B cell (primary cell): ENCODE data around the gene ARPC5L. TPM values are rescaled to one million over a fixed set of nuclear protein-coding genes. Genes with fewer than 3 reads are reported as not detected.

Source experiments
- ATAC-seq: fragments of 200-7000 bp; cut with Tn5 transposase; one replicate; pipeline ENCODE4 v1.10.0; 2021; ENCODE audit warnings: low read depth, mild to moderate bottlenecking, moderate number of reproducible peaks, moderate library complexity
- CTCF ChIA-PET: fragments of 350-600 bp; sonication (Branson Sonifier 250); formaldehyde crosslinking; loops from one replicate; lab custom pipeline; 2021; ENCODE audit warnings: antibody characterized with exemption, inconsistent platforms; lab: Charles Lee
- POLR2A ChIA-PET: fragments of 350-600 bp; sonication (Branson Sonifier 250); formaldehyde crosslinking; loops from one replicate; lab custom pipeline; 2021; ENCODE audit warnings: antibody characterized with exemption; lab: Charles Lee
- DNase-seq: peaks from one replicate; pipeline ENCODE4 v3.0.0; 2013
- H2AFZ ChIP-seq: 2 replicates; pipeline ENCODE4 v1.6.1; 2012; ENCODE audit warnings: mild to moderate bottlenecking, low read depth, low read length; ENCODE audit not compliant: insufficient read depth, poor library complexity, severe bottlenecking
- H3K27ac ChIP-seq, 2 donors: 1 replicate in 1 of 2; 2 replicates in 1 of 2; pipeline ENCODE4 v1.5.1; 2012 to 2013; ENCODE audit warnings: low read length in 2 of 2, mild to moderate bottlenecking in 2 of 2, moderate library complexity in 1 of 2
- H3K27me3 ChIP-seq, 4 experiments: fragments of 200-600 bp in 1 of 4; sonication (generic) in 1 of 4; replicated peaks in 1 of 4; 1 replicate in 2 of 4; 2 replicates in 2 of 4; pipeline versions ENCODE4 v1.6.1 to v1.7.0; 2013 to 2016; ENCODE audit warnings: low read length in 3 of 4, mild to moderate bottlenecking in 2 of 4, mixed read lengths in 1 of 4, moderate library complexity in 1 of 4; ENCODE audit not compliant: insufficient read depth in 4 of 4, control insufficient read depth in 3 of 4; ENCODE audit errors: control extremely low read depth in 1 of 4
- H3K36me3 ChIP-seq, 2 experiments: replicated peaks in 1 of 2; 1 replicate in 1 of 2; 2 replicates in 1 of 2; pipeline versions ENCODE4 v1.6.1 to v1.7.1; 2013; ENCODE audit warnings: low read length in 1 of 2; ENCODE audit not compliant: insufficient read depth in 2 of 2, control insufficient read depth in 1 of 2; ENCODE audit errors: control extremely low read depth in 1 of 2, extremely low read depth in 1 of 2
- H3K4me1 ChIP-seq, 2 donors: fragments of 200-600 bp in 1 of 2; sonication (generic) in 1 of 2; 1 replicate in 1 of 2; 2 replicates in 1 of 2; pipeline versions ENCODE4 v1.5.1 to v1.6.1; 2013 to 2017; ENCODE audit warnings: low read length in 2 of 2; ENCODE audit not compliant: control insufficient read depth in 2 of 2, insufficient read depth in 2 of 2
- H3K4me2 ChIP-seq: replicated peaks from 2 replicates; pipeline ENCODE3; 2012; ENCODE audit warnings: mild to moderate bottlenecking, low read depth, low read length; ENCODE audit not compliant: poor library complexity, severe bottlenecking
- H3K4me3 ChIP-seq, 5 experiments: fragments of 200-600 bp in 1 of 5; sonication (generic) in 1 of 5; 1 replicate in 3 of 5; 2 replicates in 2 of 5; pipeline versions ENCODE4 v1.5.1 to v1.7.0; 2011 to 2016; ENCODE audit warnings: low read length in 4 of 5, mild to moderate bottlenecking in 4 of 5, low read depth in 2 of 5, control low read depth in 1 of 5, moderate library complexity in 1 of 5; ENCODE audit not compliant: insufficient read depth in 1 of 5; ENCODE audit errors: control extremely low read depth in 1 of 5, extremely low read depth in 1 of 5
- H3K79me2 ChIP-seq: fragments of 200-600 bp; sonication (generic); one replicate; pipeline ENCODE4 v1.6.0; 2016; ENCODE audit warnings: low read length; ENCODE audit not compliant: control insufficient read depth, insufficient read depth
- H3K9ac ChIP-seq: fragments of 200-600 bp; sonication (generic); 2 replicates; pipeline ENCODE4 v1.6.1; 2017; ENCODE audit warnings: mild to moderate bottlenecking, low read length, moderate library complexity
- H3K9me3 ChIP-seq, 3 donors: one replicate each; pipeline versions ENCODE4 v1.6.1 to v1.7.1; 2013; ENCODE audit warnings: low read length in 2 of 3; ENCODE audit not compliant: control insufficient read depth in 2 of 3, insufficient read depth in 1 of 3; ENCODE audit errors: control extremely low read depth in 1 of 3
- H4K20me1 ChIP-seq: 2 replicates; pipeline ENCODE4 v1.6.0; 2012; ENCODE audit warnings: mild to moderate bottlenecking, low read length; ENCODE audit not compliant: insufficient read depth, control insufficient read depth, poor library complexity, severe bottlenecking
- H3K27ac Mint-ChIP-seq: one replicate; pipeline ENCODE4 v1.8.0; 2021; ENCODE audit warnings: mixed read lengths
- H3K27me3 Mint-ChIP-seq: one replicate; pipeline ENCODE4 v1.8.0; 2021; ENCODE audit warnings: mixed read lengths
- H3K4me1 Mint-ChIP-seq: one replicate; pipeline ENCODE4 v1.8.0; 2021; ENCODE audit warnings: mixed read lengths
- H3K4me3 Mint-ChIP-seq: one replicate; pipeline ENCODE4 v1.8.0; 2021; ENCODE audit warnings: mixed read lengths
- H3K9me3 Mint-ChIP-seq: one replicate; pipeline ENCODE4 v1.8.0; 2022; ENCODE audit warnings: mixed read lengths; ENCODE audit not compliant: insufficient read depth
- EZH2 ChIP-seq: IDR thresholded peaks from 2 replicates; pipeline ENCODE4 v1.6.1; 2012; ENCODE audit warnings: borderline replicate concordance, low read depth, mild to moderate bottlenecking, moderate library complexity, low read length; ENCODE audit not compliant: insufficient read depth, poor library complexity, severe bottlenecking
- WGBS: methylation state at CpG from one replicate; pipeline ENCODE4 v1.1.5; 2013; ENCODE audit warnings: missing lambda C conversion rate; ENCODE audit not compliant: insufficient coverage; 5-methylcytosine and 5-hydroxymethylcytosine counted together
- intact Hi-C: fragments of 100-400 bp; cut with micrococcal nuclease; formaldehyde crosslinking; loops from one replicate; pipeline ENCODE4 v1.10.0; 2022
- polyA plus RNA-seq: library from polyadenylated mRNA; depleted of rRNA; stranded (reverse); fragments of >200 nt; gene quantifications from 2 replicates; pipeline ENCODE4 v1.2.3, GENCODE V29; 2012
- total RNA-seq, 2 donors: library from RNA; stranded (reverse); fragments of 120-200 nt in 1 of 2; gene quantifications; 1 replicate in 1 of 2; 2 replicates in 1 of 2; pipeline versions ENCODE4 v1.2.3 to v1.2.4, GENCODE V29; 2013 to 2022
- TF ChIP-seq, protein P1 (sequence below): fragments of 200-600 bp; IDR thresholded peaks from one replicate; pipeline ENCODE4 v1.8.0; 2022; ENCODE audit warnings: antibody characterized with exemption, mild to moderate bottlenecking

The ARPC5L gene
- total and polyA plus RNA-seq, 2 donors (not counting 1 experiment from before 2014, with no cell fraction given) = 37.3 to 66.3 TPM

DNA sequence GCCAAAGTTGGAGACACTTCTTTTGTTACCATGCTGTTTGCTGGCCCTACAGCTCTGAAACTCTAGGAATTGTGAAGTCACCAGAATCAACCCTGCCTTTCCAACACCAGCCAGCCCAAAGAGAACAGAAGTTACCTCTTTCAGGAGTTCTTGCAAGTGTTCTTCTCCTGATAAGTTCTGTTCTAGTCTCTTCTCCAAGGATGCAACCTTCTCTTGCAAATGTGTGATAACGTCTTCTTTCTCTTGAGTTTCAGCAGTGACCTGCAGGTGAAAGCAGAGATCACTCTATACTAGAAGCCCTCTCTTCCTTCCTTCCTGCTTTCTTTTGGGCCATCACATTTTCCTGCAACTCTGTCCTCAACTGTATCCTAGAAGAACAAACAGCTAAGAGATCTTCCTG, 49.8 kb downstream of the ARPC5L start:
- POLR2A ChIA-PET = no interaction called here
- Mint-ChIP-seq H3K9me3 (no peaks in the 10 kb centered on the region), H3K27ac (no peak overlapping the region), H3K4me3 (no peak overlapping the region), H3K4me1 (no peaks in the 10 kb centered on the region), H3K27me3 (no peaks in the 10 kb centered on the region)
- DNase-seq (no peak), ATAC-seq (no peak)
- no peak for TF ChIP-seq EZH2
- TF ChIP-seq, protein P1, sequence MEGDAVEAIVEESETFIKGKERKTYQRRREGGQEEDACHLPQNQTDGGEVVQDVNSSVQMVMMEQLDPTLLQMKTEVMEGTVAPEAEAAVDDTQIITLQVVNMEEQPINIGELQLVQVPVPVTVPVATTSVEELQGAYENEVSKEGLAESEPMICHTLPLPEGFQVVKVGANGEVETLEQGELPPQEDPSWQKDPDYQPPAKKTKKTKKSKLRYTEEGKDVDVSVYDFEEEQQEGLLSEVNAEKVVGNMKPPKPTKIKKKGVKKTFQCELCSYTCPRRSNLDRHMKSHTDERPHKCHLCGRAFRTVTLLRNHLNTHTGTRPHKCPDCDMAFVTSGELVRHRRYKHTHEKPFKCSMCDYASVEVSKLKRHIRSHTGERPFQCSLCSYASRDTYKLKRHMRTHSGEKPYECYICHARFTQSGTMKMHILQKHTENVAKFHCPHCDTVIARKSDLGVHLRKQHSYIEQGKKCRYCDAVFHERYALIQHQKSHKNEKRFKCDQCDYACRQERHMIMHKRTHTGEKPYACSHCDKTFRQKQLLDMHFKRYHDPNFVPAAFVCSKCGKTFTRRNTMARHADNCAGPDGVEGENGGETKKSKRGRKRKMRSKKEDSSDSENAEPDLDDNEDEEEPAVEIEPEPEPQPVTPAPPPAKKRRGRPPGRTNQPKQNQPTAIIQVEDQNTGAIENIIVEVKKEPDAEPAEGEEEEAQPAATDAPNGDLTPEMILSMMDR = no peak
- no peak overlapping the region for H3K27ac ChIP-seq
- no peak overlapping the region for H3K4me3 ChIP-seq
- intact Hi-C loops = no loop called here
- H3K36me3 ChIP-seq = peaks cover 0 to 43% of the 10 kb centered on the region in 2 experiments
- no peak overlapping the region for H2AFZ ChIP-seq
- H3K27me3 ChIP-seq = no peaks in the 10 kb centered on the region
- no peaks in the 10 kb centered on the region for H3K9me3 ChIP-seq
- H3K9ac ChIP-seq = no peak overlapping the region
- H3K4me2 ChIP-seq = no peak overlapping the region
- WGBS = 100% methylated on average over 1 of the region's 1 CpG
- CTCF ChIA-PET = interaction anchor here (0.7 kb wide), 1 partner anchor 571 kb away, joined by 3 read pairs; no protein-coding TSS in a partner anchor
- H3K79me2 ChIP-seq = no peaks in the 10 kb centered on the region
- H3K4me1 ChIP-seq = no peaks in the 10 kb centered on the region
- H4K20me1 ChIP-seq = no peaks in the 10 kb centered on the region

DNA sequence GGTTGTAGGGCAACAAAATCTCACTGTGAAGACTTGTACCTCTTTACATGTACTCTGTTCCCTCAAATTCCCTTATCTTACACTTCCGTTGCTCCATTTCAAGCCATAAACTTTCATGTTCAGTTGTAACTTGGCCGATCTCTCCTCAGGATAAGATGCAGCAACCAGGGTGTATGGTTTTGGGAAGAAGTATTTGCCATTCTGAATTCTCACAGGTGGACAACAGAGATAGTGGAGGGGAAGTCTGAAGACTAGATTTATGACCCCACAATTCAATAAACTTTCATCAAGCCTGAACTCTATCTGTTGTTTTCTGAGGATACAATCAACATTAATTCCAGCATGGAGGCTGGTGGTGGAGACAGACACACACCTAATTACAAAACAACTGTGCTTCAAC, 51.4 kb downstream of the ARPC5L start:
- H3K36me3 ChIP-seq = peaks cover 0 to 35% of the 10 kb centered on the region in 2 experiments

More for the DNA sequence above, 51.4 kb downstream of the ARPC5L start:
- Mint-ChIP-seq H3K9me3 (no peaks in the 10 kb centered on the region), H3K4me1 (no peaks in the 10 kb centered on the region), H3K4me3 (no peak overlapping the region), H3K27me3 (no peaks in the 10 kb centered on the region), H3K27ac (no peak overlapping the region)
- intact Hi-C loops = no loop called here
- H4K20me1 ChIP-seq = no peaks in the 10 kb centered on the region
- CTCF ChIA-PET = no interaction called here
- no peak overlapping the region for H3K4me3 ChIP-seq
- H3K9ac ChIP-seq = no peak overlapping the region
- H3K27ac ChIP-seq = no peak overlapping the region
- H3K4me1 ChIP-seq = no peaks in the 10 kb centered on the region
- H3K9me3 ChIP-seq = no peaks in the 10 kb centered on the region
- no peak overlapping the region for H2AFZ ChIP-seq
- TF ChIP-seq, protein P1 = no peak
- TF ChIP-seq EZH2 = no peak
- POLR2A ChIA-PET = no interaction called here
- ATAC-seq = no peak
- H3K79me2 ChIP-seq = no peaks in the 10 kb centered on the region
- no peak for DNase-seq
- H3K27me3 ChIP-seq = no peaks in the 10 kb centered on the region
- 80% methylated on average over 1 of the region's 2 CpGs for WGBS
- no peak overlapping the region for H3K4me2 ChIP-seq
